HepG2 (cell line): Measurements from ENCODE around the gene DUSP2. TPM values are rescaled to one million over a fixed set of nuclear protein-coding genes. Genes with fewer than 3 reads are reported as not detected.

Experiments
- ATAC-seq: fragments of 200-7000 bp; cut with Tn5 transposase; 3 replicates; pipeline ENCODE4 v1.9.1; 2020; ENCODE audit warnings: mild to moderate bottlenecking, moderate library complexity
- BruUV-seq: library from RNA; stranded (reverse); fragments of 400-500 nt; replicated peaks from 2 replicates; lab custom pipeline; 2021; lab: Mats Ljungman, UMichigan
- CTCF ChIA-PET: fragments of 300-600 bp; formaldehyde crosslinking; extraction: SDS; loops from one replicate; lab custom pipeline; 2021; ENCODE audit warnings: low total read pairs, inconsistent platforms, low intra/inter-chr PET ratio; lab: Yijun Ruan, JAX
- POLR2A ChIA-PET: fragments of 350-600 bp; sonication (Branson Sonifier 250); formaldehyde crosslinking; loops from one replicate; lab custom pipeline; 2020; ENCODE audit warnings: antibody characterized with exemption, inconsistent platforms; lab: Yijun Ruan, JAX
- DNase-seq: peaks from one replicate; pipeline ENCODE4 v3.0.0-alpha.2; 2015; ENCODE audit warnings: low spot score
- FAIRE-seq: peaks from 3 replicates; lab custom pipeline; 2011; peaks lifted over from hg19 to GRCh38; lab: Jason Lieb, UNC
- H2AFZ ChIP-seq: one replicate; pipeline ENCODE4 v1.6.1; 2011; ENCODE audit warnings: low read length, inconsistent platforms
- H3K27ac ChIP-seq: fragments of 300-600 bp; 3 replicates; pipeline ENCODE4 v1.8.0; 2011; ENCODE audit warnings: mixed run types, mild to moderate bottlenecking, mixed read lengths, low read length, inconsistent platforms; ENCODE audit not compliant: insufficient read depth; ENCODE audit errors: extremely low read length
- H3K27me3 ChIP-seq, 2 experiments: fragments of 200-600 bp in 1 of 2; 2 replicates in 1 of 2; 3 replicates in 1 of 2; pipeline versions ENCODE4 v1.6.0 to v1.8.0; 2011; ENCODE audit warnings: low read length in 2 of 2, mild to moderate bottlenecking in 2 of 2, moderate library complexity in 2 of 2, inconsistent platforms in 1 of 2; ENCODE audit not compliant: insufficient read depth in 2 of 2, control insufficient read depth in 1 of 2
- H3K36me3 ChIP-seq, 2 experiments: fragments of 200-600 bp in 1 of 2; replicated peaks in 1 of 2; 2 replicates in 1 of 2; 3 replicates in 1 of 2; pipeline versions ENCODE4 v1.5.1 to v1.8.0; 2011; ENCODE audit warnings: low read length in 2 of 2, inconsistent platforms in 1 of 2; ENCODE audit not compliant: insufficient read depth in 2 of 2, control insufficient read depth in 1 of 2
- H3K4me1 ChIP-seq: 2 replicates; pipeline ENCODE4 v1.5.1; 2012; ENCODE audit warnings: low read length, inconsistent platforms; ENCODE audit not compliant: insufficient read depth
- H3K4me2 ChIP-seq: 2 replicates; pipeline ENCODE4 v1.6.0; 2011; ENCODE audit warnings: low read depth, low read length, inconsistent platforms
- H3K4me3 ChIP-seq, 3 experiments: fragments of 200-600 bp in 1 of 3; sonication (generic), shearing (Covaris generic) in 1 of 3; replicated peaks in 1 of 3; 2 replicates each; pipeline ENCODE4 v1.5.1; 2011 to 2016; ENCODE audit warnings: low read length in 3 of 3, inconsistent platforms in 2 of 3, low read depth in 2 of 3, mild to moderate bottlenecking in 2 of 3, control low read depth in 1 of 3, mixed read lengths in 1 of 3; ENCODE audit not compliant: insufficient read depth in 1 of 3
- H3K79me2 ChIP-seq: one replicate; pipeline ENCODE4 v1.6.1; 2011; ENCODE audit warnings: low read length, inconsistent platforms; ENCODE audit not compliant: insufficient read depth
- H3K9ac ChIP-seq: 2 replicates; pipeline ENCODE4 v1.6.0; 2011; ENCODE audit warnings: mild to moderate bottlenecking, low read depth, low read length, inconsistent platforms; ENCODE audit not compliant: insufficient read depth
- H3K9me3 ChIP-seq: 2 replicates; pipeline ENCODE4 v1.5.1; 2012; ENCODE audit warnings: mild to moderate bottlenecking, low read length
- H4K20me1 ChIP-seq: 2 replicates; pipeline ENCODE4 v1.6.0; 2011; ENCODE audit warnings: inconsistent platforms, mild to moderate bottlenecking, low read length, moderate library complexity; ENCODE audit not compliant: insufficient read depth
- ARNT2 ChIP-seq: sonication (generic); formaldehyde crosslinking; IDR thresholded peaks from 2 replicates; pipeline ENCODE4 v1.8.0; 2022; ENCODE audit warnings: mild to moderate bottlenecking, low read depth, missing genetic modification reagents, moderate library complexity
- BATF2 ChIP-seq: sonication (generic); formaldehyde crosslinking; IDR thresholded peaks from 2 replicates; pipeline ENCODE4 v1.8.0; 2022; ENCODE audit warnings: mild to moderate bottlenecking, missing genetic modification reagents, moderate library complexity
- CEBPG ChIP-seq: IDR thresholded peaks from 2 replicates; pipeline ENCODE4 v1.6.1; 2016
- CENPT ChIP-seq: sonication (generic); formaldehyde crosslinking; IDR thresholded peaks from 2 replicates; pipeline ENCODE4 v1.8.0; 2022; ENCODE audit warnings: low read depth, mild to moderate bottlenecking, moderate library complexity, missing genetic modification reagents
- DDIT3 ChIP-seq: sonication (generic); formaldehyde crosslinking; IDR thresholded peaks from 2 replicates; pipeline ENCODE4 v1.4.0; 2020; ENCODE audit warnings: mild to moderate bottlenecking, missing genetic modification reagents
- EED ChIP-seq: sonication (generic); formaldehyde crosslinking; IDR thresholded peaks from 2 replicates; pipeline ENCODE4 v1.5.0; 2020; ENCODE audit warnings: mild to moderate bottlenecking, missing genetic modification reagents
- FOXP4 ChIP-seq: sonication (generic); formaldehyde crosslinking; IDR thresholded peaks from 2 replicates; pipeline ENCODE4 v1.4.0; 2020; ENCODE audit warnings: missing genetic modification reagents
- GPBP1L1 ChIP-seq: sonication (generic); formaldehyde crosslinking; IDR thresholded peaks from 2 replicates; pipeline ENCODE4 v1.5.0; 2020; ENCODE audit warnings: mild to moderate bottlenecking, missing genetic modification reagents
- HBP1 ChIP-seq: IDR thresholded peaks from 2 replicates; pipeline ENCODE4 v1.6.1; 2016; ENCODE audit warnings: low read depth, control low read depth
- MNT ChIP-seq: fragments of 450-650 bp; IDR thresholded peaks from 2 replicates; pipeline ENCODE4 v1.6.1; 2016
- MTERF4 ChIP-seq: sonication (generic); formaldehyde crosslinking; IDR thresholded peaks from 2 replicates; pipeline ENCODE4 v1.8.0; 2023; ENCODE audit warnings: mild to moderate bottlenecking, missing genetic modification reagents
- MXD3 ChIP-seq: IDR thresholded peaks from 2 replicates; pipeline ENCODE4 v1.6.1; 2016; ENCODE audit warnings: mild to moderate bottlenecking, missing biosample characterization, missing genetic modification reagents
- NFE2L1 ChIP-seq: sonication (generic); formaldehyde crosslinking; IDR thresholded peaks from 2 replicates; pipeline ENCODE4 v1.4.0; 2020; ENCODE audit warnings: missing genetic modification reagents, mild to moderate bottlenecking, borderline replicate concordance
- ZNF225 ChIP-seq: sonication (generic); formaldehyde crosslinking; IDR thresholded peaks from 2 replicates; pipeline ENCODE4 v1.4.0; 2020; ENCODE audit warnings: mild to moderate bottlenecking, missing genetic modification reagents
- ZNF343 ChIP-seq: sonication (generic); formaldehyde crosslinking; IDR thresholded peaks from 2 replicates; pipeline ENCODE4 v1.4.0; 2020; ENCODE audit warnings: mild to moderate bottlenecking, missing genetic modification reagents
- WGBS: methylation state at CpG from one replicate; pipeline ENCODE4 v1.1.6; 2017; ENCODE audit warnings: low lambda C conversion rate; 5-methylcytosine and 5-hydroxymethylcytosine counted together
- in situ Hi-C: cut with HindIII; loops from 2 replicates; pipeline ENCODE4 v1.10.0; 2017; ENCODE audit warnings: low pct_unique_long_range_greater_than_20kb; ENCODE audit not compliant: extremely low pct_ligation_motif_present
- intact Hi-C: fragments of 100-400 bp; cut with micrococcal nuclease; formaldehyde crosslinking; loops from one replicate; pipeline ENCODE4 v1.10.0; 2022; ENCODE audit not compliant: unreplicated experiment
- polyA plus RNA-seq, 8 experiments: library from polyadenylated mRNA; depleted of rRNA in 3 of 8; stranded (reverse) in 7 of 8; unstranded in 1 of 8; fragments of >200 nt; fragmentation: Illumina TruSeq in 4 of 8; extraction: Trizol in 4 of 8; gene quantifications; 2 replicates each; pipeline versions ENCODE4 v1.2.1 to v1.2.3, GENCODE V29; 2011 to 2016; ENCODE audit warnings: low read depth in 4 of 8, missing spikeins in 1 of 8, mixed read lengths in 1 of 8; ENCODE audit not compliant: insufficient read depth in 1 of 8
- total RNA-seq, 5 experiments: library from RNA; depleted of rRNA; stranded (reverse); fragments of >200 nt; fragmentation: Illumina TruSeq; extraction: Trizol; gene quantifications; 2 replicates each; pipeline ENCODE4 v1.2.3, GENCODE V29; 2016; ENCODE audit warnings: low read depth in 1 of 5

DUSP2 gene
- total and polyA plus RNA-seq, 2 of the 13 experiments (the other 11 are each of a cell fraction or from before 2014, with no cell fraction given): not detected

GRCh38 chr2:96151595-96152303 lies 6.5 kb upstream of the DUSP2 start:
- DNase-seq (no peak), ATAC-seq (no peak), FAIRE-seq (no peak)
- CTCF ChIA-PET: no interaction called here
- in situ Hi-C loops (no loop called here), intact Hi-C loops (no loop called here)
- Histone ChIP-seq H3K4me2 (no peak overlapping the region), H4K20me1 (no peaks in the 10 kb centered on the region), H3K4me3 (no peak overlapping the region), H3K9me3 (no peaks in the 10 kb centered on the region), H3K27me3 (peaks cover 16 to 72% of the 10 kb centered on the region in 2 experiments; a peak in 4 of 5 replicates), H3K36me3 (no peaks in the 10 kb centered on the region), H3K4me1 (peaks cover 4% of the 10 kb centered on the region; the same call in 1 of the 2 replicates), H3K27ac (no peak overlapping the region), H3K9ac (no peak overlapping the region), H2AFZ (no peak overlapping the region), H3K79me2 (no peaks in the 10 kb centered on the region)
- BruUV-seq: no TSS peak
- POLR2A ChIA-PET: no interaction called here
- 50% methylated on average over 9 of the region's 9 CpGs for WGBS
- no peak for TF ChIP-seq MNT
- TF ChIP-seq HBP1 (CRISPR knock-in tag): no peak
- TF ChIP-seq CENPT (CRISPR knock-in tag): no peak
- TF ChIP-seq ZNF343 (CRISPR knock-in tag): no peak
- TF ChIP-seq NFE2L1 (CRISPR knock-in tag): no peak
- TF ChIP-seq CEBPG (CRISPR knock-in tag): no peak
- TF ChIP-seq FOXP4 (CRISPR knock-in tag): no peak
- no peak for TF ChIP-seq MXD3 (CRISPR knock-in tag)
- TF ChIP-seq DDIT3 (CRISPR knock-in tag): no peak
- TF ChIP-seq ZNF225 (CRISPR knock-in tag): no peak
- TF ChIP-seq MTERF4 (CRISPR knock-in tag): no peak
- no peak for TF ChIP-seq EED (CRISPR knock-in tag)
- TF ChIP-seq ARNT2 (CRISPR knock-in tag): no peak
- TF ChIP-seq BATF2 (CRISPR knock-in tag): no peak
- TF ChIP-seq GPBP1L1 (CRISPR knock-in tag): no peak
